HG02970 (cell line): Measurements from ENCODE around the gene STPG3.
A peak's percentile ranks its signal among the peaks of the same experiment; 100 is the strongest.
"Not testable (repeated sequence)": the region's sequence is repeated elsewhere in the genome, so short reads cannot be mapped to it uniquely, and the experiment has no call there.

Source experiments
- ATAC-seq: cut with Tn5 transposase; IDR thresholded peaks from one replicate; pipeline ENCODE4 v1.9.1; 2021; ENCODE audit warnings: mild to moderate bottlenecking, moderate library complexity, moderate number of reproducible peaks; ENCODE audit not compliant: unreplicated experiment, low FRiP score

STPG3 gene

DNA sequence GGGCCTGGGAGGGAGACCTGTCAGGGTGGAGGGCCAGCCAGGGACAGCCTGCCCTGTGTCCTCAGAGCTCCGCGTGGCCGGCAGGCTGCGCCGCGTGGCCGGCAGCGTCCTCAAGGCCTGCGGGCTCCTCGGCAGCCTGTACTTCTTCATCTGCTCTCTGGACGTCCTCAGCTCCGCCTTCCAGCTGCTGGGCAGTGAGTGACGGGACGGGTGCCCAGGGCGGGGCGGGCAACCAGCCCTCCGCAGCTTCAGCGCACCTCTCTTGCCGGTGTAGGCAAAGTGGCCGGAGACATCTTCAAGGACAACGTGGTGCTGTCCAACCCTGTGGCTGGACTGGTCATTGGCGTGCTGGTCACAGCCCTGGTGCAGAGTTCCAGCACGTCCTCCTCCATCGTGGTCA is 18.6 kb upstream of the STPG3 start:
- ATAC-seq, result no peak

GRCh38 chr9:137233143-137233980 is 17.7 kb upstream of the STPG3 start:
- no peak for ATAC-seq

DNA sequence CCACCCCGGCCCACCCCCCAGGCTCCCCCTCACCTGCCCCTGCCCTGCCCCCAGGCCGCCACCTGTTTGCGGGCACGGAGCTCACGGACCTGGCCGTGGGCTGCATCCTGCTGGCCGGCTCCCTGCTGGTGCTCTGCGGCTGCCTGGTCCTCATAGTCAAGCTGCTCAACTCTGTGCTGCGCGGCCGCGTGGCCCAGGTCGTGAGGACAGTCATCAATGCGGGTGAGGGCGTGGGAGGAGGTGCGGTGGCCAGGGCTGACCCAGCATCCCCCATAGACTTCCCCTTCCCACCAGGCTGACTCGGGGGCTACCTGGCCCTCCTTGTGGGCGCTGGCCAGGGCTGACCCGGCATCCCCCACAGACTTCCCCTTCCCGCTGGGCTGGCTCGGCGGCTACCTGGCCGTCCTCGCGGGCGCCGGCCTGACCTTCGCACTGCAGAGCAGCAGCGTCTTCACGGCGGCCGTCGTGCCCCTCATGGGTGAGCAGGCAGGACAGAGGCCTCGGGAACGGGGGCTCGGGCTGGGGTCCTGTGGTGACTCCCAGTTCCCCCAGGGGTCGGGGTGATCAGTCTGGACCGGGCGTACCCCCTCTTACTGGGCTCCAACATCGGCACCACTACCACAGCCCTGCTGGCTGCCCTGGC is 16.9 kb upstream of the STPG3 start:
- no peak for ATAC-seq

- no peak for ATAC-seq
Measured at GRCh38 chr9:137234758-137235423, 16.2 kb upstream of the STPG3 start.

DNA sequence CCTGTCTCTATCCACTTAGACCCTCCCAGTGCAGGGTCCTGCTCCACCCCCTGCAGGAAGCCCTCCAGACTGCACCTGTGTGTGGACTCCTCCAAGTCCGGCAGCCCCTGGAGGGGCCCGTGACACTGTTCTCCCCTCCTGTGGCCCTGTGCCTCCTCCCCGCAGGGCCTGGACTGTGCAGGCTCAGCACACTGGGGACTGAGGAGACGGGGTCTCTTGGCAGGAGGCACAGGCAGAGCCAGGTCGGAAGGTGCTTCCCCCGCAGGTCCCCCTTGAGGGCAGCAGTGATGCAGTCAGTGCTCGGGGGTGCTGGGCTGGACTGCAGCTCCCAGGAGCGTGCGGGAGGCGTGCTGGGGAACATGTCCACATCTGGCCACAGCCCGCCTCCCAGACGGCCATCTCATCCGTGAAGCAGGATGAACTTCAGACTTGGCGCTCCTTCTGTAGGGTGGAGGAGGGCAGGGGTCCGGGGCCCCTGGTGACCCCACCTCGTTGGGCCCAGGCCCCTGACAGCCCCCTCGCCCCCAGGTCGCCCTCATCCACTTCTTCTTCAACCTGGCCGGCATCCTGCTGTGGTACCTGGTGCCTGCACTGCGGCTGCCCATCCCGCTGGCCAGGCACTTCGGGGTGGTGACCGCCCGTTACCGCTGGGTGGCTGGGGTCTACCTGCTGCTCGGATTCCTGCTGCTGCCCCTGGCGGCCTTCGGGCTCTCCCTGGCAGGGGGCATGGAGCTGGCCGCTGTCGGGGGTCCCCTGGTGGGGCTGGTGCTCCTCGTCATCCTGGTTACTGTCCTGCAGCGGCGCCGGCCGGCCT is 15.5 kb upstream of the STPG3 start:
- ATAC-seq, result no peak

- no peak for ATAC-seq
Measured at GRCh38 chr9:137236238-137236935, 14.7 kb upstream of the STPG3 start.

GRCh38 chr9:137236936-137237421 is 14.1 kb upstream of the STPG3 start:
- ATAC-seq, result no peak

- no peak for ATAC-seq
Measured at GRCh38 chr9:137237759-137238726, 13.0 kb upstream of the STPG3 start.

DNA sequence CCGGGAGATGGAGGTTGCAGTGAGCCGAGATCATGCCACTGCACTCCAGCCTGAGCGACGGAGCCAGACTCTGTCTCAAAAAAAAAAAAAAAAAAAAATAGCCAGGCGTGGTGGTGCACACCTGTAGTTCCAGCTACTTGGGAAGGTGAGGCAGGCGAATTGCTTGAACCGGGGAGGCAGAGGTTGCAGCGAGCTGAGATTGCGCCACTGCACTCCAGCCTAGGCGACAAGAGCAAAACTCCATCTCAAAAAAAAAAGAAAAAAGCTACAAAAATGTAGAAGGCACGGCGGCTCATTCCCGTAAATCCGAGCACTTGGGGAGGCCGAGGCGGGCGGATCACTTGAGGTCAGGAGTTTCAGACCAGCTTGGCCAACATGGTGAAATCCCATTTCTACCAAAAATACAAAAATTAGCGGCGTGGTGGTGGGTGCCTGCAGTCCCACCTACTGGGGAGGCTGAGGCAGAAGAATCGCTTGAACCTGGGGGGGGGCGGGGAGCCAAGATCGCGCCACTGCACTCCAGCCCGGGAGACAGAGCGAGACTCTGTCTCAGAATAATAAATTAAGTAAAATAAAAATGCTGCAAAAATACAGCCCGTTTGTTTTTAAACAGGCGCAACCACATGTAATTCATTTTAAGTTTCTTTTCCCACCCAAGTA is 11.4 kb upstream of the STPG3 start:
- ATAC-seq, result not testable (repeated sequence)

DNA sequence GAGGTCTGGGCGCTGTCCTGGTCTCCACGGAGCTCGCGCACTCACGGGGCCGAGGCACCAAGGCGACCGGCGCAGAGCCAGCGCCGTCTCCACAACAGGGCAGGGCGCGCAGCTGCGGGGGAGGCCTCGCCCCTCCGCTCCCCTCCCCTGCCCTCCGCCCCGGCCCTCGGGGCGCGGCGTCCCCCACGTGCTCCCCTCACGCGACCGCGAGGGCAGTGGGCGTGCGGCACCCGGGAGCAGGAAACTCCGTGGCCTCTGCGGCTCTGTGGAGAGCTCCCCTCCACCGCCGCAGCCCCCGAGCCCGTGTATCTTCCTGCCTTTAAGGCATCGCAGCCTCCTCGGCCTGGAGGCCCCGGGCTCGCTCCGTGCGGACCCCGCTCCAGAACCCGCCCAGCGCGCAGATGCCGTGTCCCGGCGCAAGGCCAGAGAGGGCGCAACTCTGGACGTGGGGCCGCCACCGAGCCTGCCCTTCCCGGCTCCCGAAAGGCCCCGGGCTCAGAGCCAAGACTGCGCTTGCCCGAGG is 10.7 kb upstream of the STPG3 start:
- ATAC-seq, result peak; percentile 17

DNA sequence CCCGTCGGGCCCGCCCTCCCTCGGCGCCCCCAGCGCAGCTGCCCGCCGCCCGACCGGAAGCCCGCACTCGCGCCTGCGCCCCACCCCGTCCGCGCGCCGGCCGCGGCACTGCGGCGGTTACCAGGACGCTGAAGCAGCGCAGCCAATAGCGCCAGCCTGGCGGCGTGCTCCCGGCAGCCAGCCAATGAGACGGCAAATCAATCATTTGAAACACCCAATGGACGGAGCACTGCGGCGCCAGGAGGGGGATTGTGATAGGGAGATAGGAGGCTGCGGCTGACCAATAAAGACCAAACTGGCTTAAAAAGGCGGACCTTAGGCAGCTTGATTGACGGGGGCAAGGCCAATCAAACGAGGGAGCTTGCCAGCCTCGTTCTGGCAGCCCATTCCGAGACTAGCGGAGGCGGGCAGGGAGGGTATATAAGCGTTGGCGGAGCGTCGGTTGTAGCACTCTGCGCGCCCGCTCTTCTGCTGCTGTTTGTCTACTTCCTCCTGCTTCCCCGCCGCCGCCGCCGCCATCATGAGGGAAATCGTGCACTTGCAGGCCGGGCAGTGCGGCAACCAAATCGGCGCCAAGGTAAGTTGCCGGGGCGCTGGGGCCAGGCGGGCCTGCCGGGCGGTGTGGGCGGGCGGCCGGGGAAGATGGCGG is 10.1 kb upstream of the STPG3 start, which contains the start of gene TUBB4B:
TSS of gene TUBB4B (plus strand) at position 447 of the 649 bp plus-strand sequence. CDS start at position 521, 74 bp downstream.
- peak; percentile 69 for ATAC-seq

DNA sequence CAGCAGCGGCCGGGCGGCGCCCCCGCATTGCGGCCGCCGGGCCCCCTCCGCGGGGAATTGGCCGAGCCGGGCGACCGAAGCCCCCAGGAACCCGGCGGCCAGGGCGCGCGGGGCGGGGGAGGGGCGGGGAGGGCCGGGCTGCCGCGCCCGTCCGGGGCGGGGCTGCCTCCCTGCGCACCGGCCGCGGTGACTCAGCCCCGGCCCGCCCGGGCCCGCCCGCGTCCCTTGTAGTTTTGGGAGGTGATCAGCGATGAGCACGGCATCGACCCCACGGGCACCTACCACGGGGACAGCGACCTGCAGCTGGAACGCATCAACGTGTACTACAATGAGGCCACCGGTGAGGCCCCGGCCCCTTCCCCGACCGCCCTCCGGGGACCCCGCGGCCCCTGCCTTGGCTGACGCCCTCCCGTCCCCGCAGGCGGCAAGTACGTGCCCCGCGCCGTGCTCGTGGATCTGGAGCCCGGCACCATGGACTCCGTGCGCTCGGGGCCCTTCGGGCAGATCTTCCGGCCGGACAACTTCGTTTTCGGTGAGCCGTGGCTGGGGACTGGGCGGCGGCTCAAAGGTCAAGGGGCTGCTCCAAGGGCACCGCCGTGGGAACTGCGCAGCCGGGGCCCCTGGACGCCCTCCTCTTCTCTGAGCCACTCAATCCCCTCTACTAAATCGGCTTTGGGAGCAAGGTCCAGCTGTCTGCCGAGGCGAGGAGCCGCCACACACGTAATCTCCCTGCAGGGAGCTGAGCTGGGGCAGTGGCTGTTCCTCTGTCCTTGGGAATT is 9.4 kb upstream of the STPG3 start:
- peak; percentile 7 for ATAC-seq

- ATAC-seq, result no peak
Measured at GRCh38 chr9:137242269-137243203, 8.6 kb upstream of the STPG3 start.

GRCh38 chr9:137243266-137243625 is 7.8 kb upstream of the STPG3 start:
- not testable (repeated sequence) for ATAC-seq

DNA sequence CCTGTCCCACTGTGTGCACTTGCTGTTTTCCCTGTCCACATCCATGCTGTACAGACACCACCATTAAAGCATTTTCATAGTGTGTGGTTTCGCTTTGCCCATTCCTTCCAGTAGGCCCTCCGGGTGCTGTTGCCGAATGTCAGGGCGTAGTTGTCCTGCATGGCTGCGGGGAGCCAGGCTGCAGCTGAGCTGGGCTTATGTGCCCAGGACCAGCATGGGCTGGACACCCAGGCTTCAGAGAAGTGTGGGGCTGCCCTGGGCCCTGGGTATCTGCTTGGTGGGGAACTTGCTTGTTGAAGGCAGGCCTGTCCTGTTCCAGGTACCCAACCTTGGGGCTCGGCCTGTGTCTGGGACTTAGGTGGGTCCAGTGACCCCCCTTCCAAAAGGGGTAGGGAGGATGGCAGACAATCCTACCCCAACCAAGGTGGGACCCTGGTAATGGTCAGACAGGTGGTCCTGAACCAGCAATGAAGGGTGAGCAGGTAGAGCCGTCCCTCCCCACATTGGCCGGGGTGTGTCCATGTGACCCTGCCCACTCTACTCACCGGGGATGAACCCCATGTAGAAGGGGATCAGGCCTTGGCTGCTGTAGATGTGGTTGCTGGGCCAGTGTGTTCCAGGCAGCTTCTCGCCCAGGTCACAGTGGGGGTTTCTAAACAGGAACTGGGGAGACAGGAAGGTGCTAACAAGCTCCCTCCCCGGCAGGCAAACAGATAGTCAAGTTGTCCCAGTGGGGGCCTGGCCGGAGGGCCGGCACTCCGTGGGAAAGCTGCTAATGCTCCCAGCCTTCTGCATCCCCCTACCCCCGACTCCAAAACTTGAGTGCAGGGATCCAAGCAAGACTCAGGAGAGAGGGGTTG is 7.2 kb upstream of the STPG3 start:
- no peak for ATAC-seq
